PC-9 (cell line): Measurements from ENCODE around the gene TLR7.

Experiments used
- EZH2 ChIP-seq: fragments of 200-600 bp; sonication (generic); IDR thresholded peaks from 2 replicates; pipeline ENCODE4 v1.8.0; 2017; ENCODE audit warnings: antibody characterized with exemption, low read depth
- TF ChIP-seq, protein P1 (sequence below): fragments of 200-600 bp; sonication (generic); conservative IDR thresholded peaks from 2 replicates; pipeline ENCODE4 v1.6.1; 2017; ENCODE audit warnings: mixed run types, antibody characterized with exemption, mild to moderate bottlenecking, moderate library complexity

DNA sequence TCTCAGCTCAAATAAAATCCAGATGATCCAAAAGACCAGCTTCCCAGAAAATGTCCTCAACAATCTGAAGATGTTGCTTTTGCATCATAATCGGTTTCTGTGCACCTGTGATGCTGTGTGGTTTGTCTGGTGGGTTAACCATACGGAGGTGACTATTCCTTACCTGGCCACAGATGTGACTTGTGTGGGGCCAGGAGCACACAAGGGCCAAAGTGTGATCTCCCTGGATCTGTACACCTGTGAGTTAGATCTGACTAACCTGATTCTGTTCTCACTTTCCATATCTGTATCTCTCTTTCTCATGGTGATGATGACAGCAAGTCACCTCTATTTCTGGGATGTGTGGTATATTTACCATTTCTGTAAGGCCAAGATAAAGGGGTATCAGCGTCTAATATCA is 20.9 kb downstream of the TLR7 start:
- TF ChIP-seq EZH2: no peak
- TF ChIP-seq, protein P1, sequence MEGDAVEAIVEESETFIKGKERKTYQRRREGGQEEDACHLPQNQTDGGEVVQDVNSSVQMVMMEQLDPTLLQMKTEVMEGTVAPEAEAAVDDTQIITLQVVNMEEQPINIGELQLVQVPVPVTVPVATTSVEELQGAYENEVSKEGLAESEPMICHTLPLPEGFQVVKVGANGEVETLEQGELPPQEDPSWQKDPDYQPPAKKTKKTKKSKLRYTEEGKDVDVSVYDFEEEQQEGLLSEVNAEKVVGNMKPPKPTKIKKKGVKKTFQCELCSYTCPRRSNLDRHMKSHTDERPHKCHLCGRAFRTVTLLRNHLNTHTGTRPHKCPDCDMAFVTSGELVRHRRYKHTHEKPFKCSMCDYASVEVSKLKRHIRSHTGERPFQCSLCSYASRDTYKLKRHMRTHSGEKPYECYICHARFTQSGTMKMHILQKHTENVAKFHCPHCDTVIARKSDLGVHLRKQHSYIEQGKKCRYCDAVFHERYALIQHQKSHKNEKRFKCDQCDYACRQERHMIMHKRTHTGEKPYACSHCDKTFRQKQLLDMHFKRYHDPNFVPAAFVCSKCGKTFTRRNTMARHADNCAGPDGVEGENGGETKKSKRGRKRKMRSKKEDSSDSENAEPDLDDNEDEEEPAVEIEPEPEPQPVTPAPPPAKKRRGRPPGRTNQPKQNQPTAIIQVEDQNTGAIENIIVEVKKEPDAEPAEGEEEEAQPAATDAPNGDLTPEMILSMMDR: no peak
